K562 (cell line): ENCODE results near the gene MCTS1. TPM values are rescaled to one million over a fixed set of nuclear protein-coding genes. Genes with fewer than 3 reads are reported as not detected.

Source experiments
- BHLHE40 ChIP-seq: IDR thresholded peaks from 2 replicates; pipeline ENCODE4 v1.6.1; 2011; ENCODE audit warnings: low read length, improper control_type of control experiment
- CXXC5 ChIP-seq: fragments of 250-450 bp; sonication (Bioruptor Pico); IDR thresholded peaks from 2 replicates; pipeline ENCODE4 v1.8.0; 2022; ENCODE audit warnings: inconsistent platforms, mild to moderate bottlenecking, moderate library complexity
- FOXJ2 ChIP-seq: fragments of 200-800 bp; sonication (Bioruptor generic); IDR thresholded peaks from 2 replicates; pipeline ENCODE4 v1.6.1; 2016; ENCODE audit warnings: missing genetic modification characterization, missing compliant biosample characterization
- KDM4B ChIP-seq, 2 experiments: fragments of 450-650 bp in 1 of 2; sonication (generic) in 1 of 2; IDR thresholded peaks; 2 replicates each; pipeline ENCODE4 v1.6.1; 2016 to 2017; ENCODE audit warnings: borderline replicate concordance in 2 of 2, antibody characterized with exemption in 1 of 2, low read depth in 1 of 2, mild to moderate bottlenecking in 1 of 2
- MYC ChIP-seq, 2 experiments: fragments of 250-450 bp in 1 of 2; sonication (Bioruptor Pico) in 1 of 2; IDR thresholded peaks; 2 replicates each; pipeline versions ENCODE4 v1.5.1 to v1.6.1; 2012 to 2021; ENCODE audit warnings: low read depth in 2 of 2, borderline replicate concordance in 1 of 2, improper control_type of control experiment in 1 of 2, low read length in 1 of 2, mild to moderate bottlenecking in 1 of 2, moderate library complexity in 1 of 2
- NEUROD1 ChIP-seq: fragments of 150-350 bp; IDR thresholded peaks from 2 replicates; pipeline ENCODE4 v1.6.1; 2014; ENCODE audit warnings: borderline replicate concordance, low read length, low read depth; ENCODE audit not compliant: partially characterized antibody
- ZNF431 ChIP-seq: sonication (generic); formaldehyde crosslinking; IDR thresholded peaks from 2 replicates; pipeline ENCODE4 v1.8.0; 2022; ENCODE audit warnings: mild to moderate bottlenecking, missing genetic modification reagents
- ZNF695 ChIP-seq: fragments of 450-650 bp; formaldehyde crosslinking; IDR thresholded peaks from 2 replicates; pipeline ENCODE4 v1.4.0; 2020; ENCODE audit warnings: mild to moderate bottlenecking, moderate library complexity
- ZNF766 ChIP-seq: fragments of 200-800 bp; sonication (Bioruptor generic); conservative IDR thresholded peaks from 2 replicates; pipeline ENCODE4 v1.6.1; 2016; ENCODE audit warnings: missing genetic modification characterization, missing compliant biosample characterization
- polyA plus RNA-seq, 8 experiments: library from polyadenylated mRNA; depleted of rRNA in 4 of 8; stranded (reverse) in 5 of 8; unstranded in 3 of 8; fragments of >200 nt; fragmentation: Nextera tagmentation in 2 of 8; fragmentation: Illumina TruSeq in 1 of 8; extraction: Ambion mirVana in 2 of 8; extraction: Trizol in 1 of 8; gene quantifications; 2 replicates each; pipeline versions ENCODE4 v1.2.1 to v1.2.3, GENCODE V29; 2011 to 2014; ENCODE audit warnings: inconsistent platforms in 1 of 8, missing spikeins in 1 of 8
- total RNA-seq, 7 experiments: library from RNA; depleted of rRNA in 6 of 7; stranded (reverse); fragments of >200 nt in 6 of 7; fragmentation: Illumina TruSeq in 2 of 7; extraction: Trizol in 2 of 7; gene quantifications; 2 replicates each; pipeline versions ENCODE4 v1.2.1 to v1.2.3, GENCODE V29; 2011 to 2021; ENCODE audit warnings: low replicate concordance in 1 of 7
- TF ChIP-seq, protein P1 (sequence below), 3 experiments: fragments of 200-800 bp in 1 of 3; fragments of 250-450 bp in 1 of 3; fragments of 450-650 bp in 1 of 3; sonication (Bioruptor Pico) in 1 of 3; sonication (Bioruptor generic) in 1 of 3; formaldehyde crosslinking in 1 of 3; IDR thresholded peaks; 2 replicates each; pipeline versions ENCODE4 v1.6.1 to v1.8.0; 2016 to 2022; ENCODE audit warnings: mild to moderate bottlenecking in 2 of 3, missing genetic modification characterization in 2 of 3, missing compliant biosample characterization in 1 of 3, moderate library complexity in 1 of 3
- TF ChIP-seq, protein P2 (sequence below), 2 experiments: IDR thresholded peaks in 1 of 2; conservative IDR thresholded peaks in 1 of 2; 2 replicates each; pipeline ENCODE4 v1.6.1; 2016; ENCODE audit warnings: low read depth in 2 of 2, mild to moderate bottlenecking in 1 of 2, missing compliant biosample characterization in 1 of 2, missing genetic modification characterization in 1 of 2, moderate library complexity in 1 of 2
- TF ChIP-seq, protein P3 (sequence below), 2 experiments: fragments of 450-650 bp; conservative IDR thresholded peaks; 2 replicates each; pipeline ENCODE4 v1.6.1; 2017; ENCODE audit warnings: mild to moderate bottlenecking in 2 of 2, moderate library complexity in 2 of 2
- TF ChIP-seq, protein P4 (sequence below): fragments of 450-650 bp; IDR thresholded peaks from 2 replicates; pipeline ENCODE4 v1.6.1; 2016; ENCODE audit warnings: borderline replicate concordance

MCTS1 gene
- total and polyA plus RNA-seq, 9 of the 15 experiments (the other 6 are each of a cell fraction or from before 2014, with no cell fraction given): 65.3 to 300 (median 152) TPM

DNA sequence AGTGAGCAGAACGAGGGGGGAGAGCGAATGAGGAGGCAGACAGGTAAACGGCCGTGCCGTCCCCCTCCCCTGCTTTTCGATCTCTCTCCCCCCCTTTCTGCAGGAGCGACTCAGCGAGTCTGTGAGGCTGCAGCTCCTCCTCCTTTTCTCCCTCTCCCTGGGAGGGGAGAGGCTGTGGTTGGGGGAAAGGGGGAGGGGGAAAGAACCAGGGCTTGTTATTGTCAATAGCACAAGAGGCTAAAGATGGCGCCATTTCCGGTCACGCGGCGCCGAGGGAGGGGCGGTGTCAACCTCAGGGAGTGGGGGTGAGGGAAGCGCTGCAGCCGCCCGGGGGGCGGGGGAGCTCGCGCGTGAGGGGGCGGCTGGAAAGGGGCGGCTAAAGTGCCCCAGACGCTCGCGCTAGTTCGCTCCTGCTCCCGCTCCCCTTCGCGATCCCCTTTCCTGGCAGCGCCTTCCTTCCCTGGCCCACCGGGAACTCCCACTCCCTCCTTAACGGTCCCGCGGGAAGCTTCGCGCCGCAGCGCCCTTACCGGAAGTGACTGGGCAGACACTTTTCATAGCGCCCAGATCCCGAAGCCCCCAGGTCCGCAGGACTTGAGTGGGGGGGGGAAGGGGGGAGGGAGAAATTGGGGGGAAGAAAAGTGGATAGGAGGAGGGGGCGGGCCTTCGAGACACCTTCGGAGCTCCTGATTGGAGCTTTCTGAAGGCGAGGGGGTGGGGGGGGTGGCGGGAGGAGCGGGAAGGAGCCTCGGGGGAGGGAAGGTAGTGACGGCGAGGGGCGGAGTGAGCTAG, 42.9 kb upstream of the MCTS1 start, which contains the start of gene CUL4B (continued):
- TF ChIP-seq, protein P1, sequence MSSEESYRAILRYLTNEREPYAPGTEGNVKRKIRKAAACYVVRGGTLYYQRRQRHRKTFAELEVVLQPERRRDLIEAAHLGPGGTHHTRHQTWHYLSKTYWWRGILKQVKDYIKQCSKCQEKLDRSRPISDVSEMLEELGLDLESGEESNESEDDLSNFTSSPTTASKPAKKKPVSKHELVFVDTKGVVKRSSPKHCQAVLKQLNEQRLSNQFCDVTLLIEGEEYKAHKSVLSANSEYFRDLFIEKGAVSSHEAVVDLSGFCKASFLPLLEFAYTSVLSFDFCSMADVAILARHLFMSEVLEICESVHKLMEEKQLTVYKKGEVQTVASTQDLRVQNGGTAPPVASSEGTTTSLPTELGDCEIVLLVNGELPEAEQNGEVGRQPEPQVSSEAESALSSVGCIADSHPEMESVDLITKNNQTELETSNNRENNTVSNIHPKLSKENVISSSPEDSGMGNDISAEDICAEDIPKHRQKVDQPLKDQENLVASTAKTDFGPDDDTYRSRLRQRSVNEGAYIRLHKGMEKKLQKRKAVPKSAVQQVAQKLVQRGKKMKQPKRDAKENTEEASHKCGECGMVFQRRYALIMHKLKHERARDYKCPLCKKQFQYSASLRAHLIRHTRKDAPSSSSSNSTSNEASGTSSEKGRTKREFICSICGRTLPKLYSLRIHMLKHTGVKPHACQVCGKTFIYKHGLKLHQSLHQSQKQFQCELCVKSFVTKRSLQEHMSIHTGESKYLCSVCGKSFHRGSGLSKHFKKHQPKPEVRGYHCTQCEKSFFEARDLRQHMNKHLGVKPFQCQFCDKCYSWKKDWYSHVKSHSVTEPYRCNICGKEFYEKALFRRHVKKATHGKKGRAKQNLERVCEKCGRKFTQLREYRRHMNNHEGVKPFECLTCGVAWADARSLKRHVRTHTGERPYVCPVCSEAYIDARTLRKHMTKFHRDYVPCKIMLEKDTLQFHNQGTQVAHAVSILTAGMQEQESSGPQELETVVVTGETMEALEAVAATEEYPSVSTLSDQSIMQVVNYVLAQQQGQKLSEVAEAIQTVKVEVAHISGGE (CRISPR knock-in tag; IDR thresholded peaks at IDR 0.05): peak in 1 of 3 experiments; percentile 92; a peak in 2 of 6 replicates
- TF ChIP-seq FOXJ2 (tag) (peak; percentile 86), ZNF695 (CRISPR knock-in tag) (no peak), BHLHE40 (peak; percentile 89), KDM4B (IDR thresholded peaks at IDR 0.05; ENCODE audit: borderline replicate concordance in 2 of 2, low read depth in 1 of 2) (peak in 1 of 2 experiments; percentile 78; a peak in 1 of 4 replicates), MYC (IDR thresholded peaks at IDR 0.05; ENCODE audit: low read depth, low read length) (peak; percentile 84), MYC (CRISPR knock-in tag; IDR thresholded peaks at IDR 0.05; ENCODE audit: borderline replicate concordance, low read depth) (no peak), ZNF766 (CRISPR knock-in tag) (0 out of 2 replicates have a peak, but pooled peaks have one; percentile 21), CXXC5 (CRISPR knock-in tag) (peak; percentile 53; the same call in 1 of the 2 replicates), ZNF431 (0 out of 2 replicates have a peak, but pooled peaks have one; percentile 20), NEUROD1 (peak; percentile 76)
- TF ChIP-seq, protein P2, sequence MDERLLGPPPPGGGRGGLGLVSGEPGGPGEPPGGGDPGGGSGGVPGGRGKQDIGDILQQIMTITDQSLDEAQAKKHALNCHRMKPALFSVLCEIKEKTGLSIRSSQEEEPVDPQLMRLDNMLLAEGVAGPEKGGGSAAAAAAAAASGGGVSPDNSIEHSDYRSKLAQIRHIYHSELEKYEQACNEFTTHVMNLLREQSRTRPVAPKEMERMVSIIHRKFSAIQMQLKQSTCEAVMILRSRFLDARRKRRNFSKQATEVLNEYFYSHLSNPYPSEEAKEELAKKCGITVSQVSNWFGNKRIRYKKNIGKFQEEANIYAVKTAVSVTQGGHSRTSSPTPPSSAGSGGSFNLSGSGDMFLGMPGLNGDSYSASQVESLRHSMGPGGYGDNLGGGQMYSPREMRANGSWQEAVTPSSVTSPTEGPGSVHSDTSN (CRISPR knock-in tag; IDR thresholded peaks at IDR 0.05; ENCODE audit: low read depth): no peak
- TF ChIP-seq, protein P2 (tag; conservative IDR thresholded peaks at IDR 0.05; ENCODE audit: low read depth): no peak
- TF ChIP-seq, protein P3, sequence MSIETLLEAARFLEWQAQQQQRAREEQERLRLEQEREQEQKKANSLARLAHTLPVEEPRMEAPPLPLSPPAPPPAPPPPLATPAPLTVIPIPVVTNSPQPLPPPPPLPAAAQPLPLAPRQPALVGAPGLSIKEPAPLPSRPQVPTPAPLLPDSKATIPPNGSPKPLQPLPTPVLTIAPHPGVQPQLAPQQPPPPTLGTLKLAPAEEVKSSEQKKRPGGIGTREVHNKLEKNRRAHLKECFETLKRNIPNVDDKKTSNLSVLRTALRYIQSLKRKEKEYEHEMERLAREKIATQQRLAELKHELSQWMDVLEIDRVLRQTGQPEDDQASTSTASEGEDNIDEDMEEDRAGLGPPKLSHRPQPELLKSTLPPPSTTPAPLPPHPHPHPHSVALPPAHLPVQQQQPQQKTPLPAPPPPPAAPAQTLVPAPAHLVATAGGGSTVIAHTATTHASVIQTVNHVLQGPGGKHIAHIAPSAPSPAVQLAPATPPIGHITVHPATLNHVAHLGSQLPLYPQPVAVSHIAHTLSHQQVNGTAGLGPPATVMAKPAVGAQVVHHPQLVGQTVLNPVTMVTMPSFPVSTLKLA (conservative IDR thresholded peaks at IDR 0.05): peak; percentile 88 to 92
- TF ChIP-seq, protein P4, sequence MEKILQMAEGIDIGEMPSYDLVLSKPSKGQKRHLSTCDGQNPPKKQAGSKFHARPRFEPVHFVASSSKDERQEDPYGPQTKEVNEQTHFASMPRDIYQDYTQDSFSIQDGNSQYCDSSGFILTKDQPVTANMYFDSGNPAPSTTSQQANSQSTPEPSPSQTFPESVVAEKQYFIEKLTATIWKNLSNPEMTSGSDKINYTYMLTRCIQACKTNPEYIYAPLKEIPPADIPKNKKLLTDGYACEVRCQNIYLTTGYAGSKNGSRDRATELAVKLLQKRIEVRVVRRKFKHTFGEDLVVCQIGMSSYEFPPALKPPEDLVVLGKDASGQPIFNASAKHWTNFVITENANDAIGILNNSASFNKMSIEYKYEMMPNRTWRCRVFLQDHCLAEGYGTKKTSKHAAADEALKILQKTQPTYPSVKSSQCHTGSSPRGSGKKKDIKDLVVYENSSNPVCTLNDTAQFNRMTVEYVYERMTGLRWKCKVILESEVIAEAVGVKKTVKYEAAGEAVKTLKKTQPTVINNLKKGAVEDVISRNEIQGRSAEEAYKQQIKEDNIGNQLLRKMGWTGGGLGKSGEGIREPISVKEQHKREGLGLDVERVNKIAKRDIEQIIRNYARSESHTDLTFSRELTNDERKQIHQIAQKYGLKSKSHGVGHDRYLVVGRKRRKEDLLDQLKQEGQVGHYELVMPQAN: 0 out of 2 replicates have a peak, but pooled peaks have one; percentile 1
